ENCODE results near the gene SAT1.

The SAT1 gene

GRCh38 chrX:23776363-23776762 lies 6.6 kb upstream of the SAT1 start:
- no peak for DNase-seq (ENCODE audit: low read depth)

DNA sequence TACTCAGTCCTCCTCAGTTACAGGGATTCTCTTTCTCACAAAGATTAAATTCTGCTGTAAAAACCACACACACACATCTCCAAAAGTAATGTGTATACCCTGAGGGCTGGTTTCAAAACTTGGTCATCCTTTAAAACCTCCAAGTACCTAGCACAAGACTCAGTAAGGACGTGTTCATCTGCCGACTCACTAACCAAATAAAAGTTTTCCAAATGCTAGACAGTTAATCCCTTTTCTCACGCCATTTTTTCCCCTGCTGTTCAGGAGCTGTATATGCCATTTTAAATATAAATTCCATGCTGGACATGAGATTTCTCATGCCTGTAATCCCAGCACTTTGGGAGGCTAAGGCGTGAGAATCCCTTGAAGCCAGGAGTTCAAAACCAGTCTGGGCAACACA lies 3.9 kb upstream of the SAT1 start:
- DNase-seq (ENCODE audit: low read depth): no peak

DNA sequence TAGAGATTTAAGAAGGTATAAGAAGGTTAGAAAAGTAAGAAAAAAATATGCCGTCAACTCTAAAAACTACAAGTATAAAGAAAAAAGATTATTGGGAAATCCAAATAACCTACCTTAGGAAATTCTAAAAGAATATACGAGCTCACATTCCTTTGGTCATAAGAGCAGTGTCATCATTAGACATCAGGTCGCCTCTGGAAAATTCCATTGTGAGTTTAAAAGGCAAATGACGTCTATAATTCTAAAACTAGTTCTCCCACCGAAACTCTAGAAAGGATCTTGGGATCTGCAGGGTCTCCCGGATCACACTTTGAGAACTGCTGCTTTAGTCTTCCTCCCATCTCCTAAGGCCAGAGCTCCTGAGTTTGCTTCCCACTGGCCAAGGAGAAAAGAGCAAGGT lies 518 bp upstream of the SAT1 start:
- no peak for DNase-seq (ENCODE audit: low read depth)

- no peak for DNase-seq (ENCODE audit: low read depth)
Observed at GRCh38 chrX:23783589-23784469, 856 bp downstream of the SAT1 start.

DNA sequence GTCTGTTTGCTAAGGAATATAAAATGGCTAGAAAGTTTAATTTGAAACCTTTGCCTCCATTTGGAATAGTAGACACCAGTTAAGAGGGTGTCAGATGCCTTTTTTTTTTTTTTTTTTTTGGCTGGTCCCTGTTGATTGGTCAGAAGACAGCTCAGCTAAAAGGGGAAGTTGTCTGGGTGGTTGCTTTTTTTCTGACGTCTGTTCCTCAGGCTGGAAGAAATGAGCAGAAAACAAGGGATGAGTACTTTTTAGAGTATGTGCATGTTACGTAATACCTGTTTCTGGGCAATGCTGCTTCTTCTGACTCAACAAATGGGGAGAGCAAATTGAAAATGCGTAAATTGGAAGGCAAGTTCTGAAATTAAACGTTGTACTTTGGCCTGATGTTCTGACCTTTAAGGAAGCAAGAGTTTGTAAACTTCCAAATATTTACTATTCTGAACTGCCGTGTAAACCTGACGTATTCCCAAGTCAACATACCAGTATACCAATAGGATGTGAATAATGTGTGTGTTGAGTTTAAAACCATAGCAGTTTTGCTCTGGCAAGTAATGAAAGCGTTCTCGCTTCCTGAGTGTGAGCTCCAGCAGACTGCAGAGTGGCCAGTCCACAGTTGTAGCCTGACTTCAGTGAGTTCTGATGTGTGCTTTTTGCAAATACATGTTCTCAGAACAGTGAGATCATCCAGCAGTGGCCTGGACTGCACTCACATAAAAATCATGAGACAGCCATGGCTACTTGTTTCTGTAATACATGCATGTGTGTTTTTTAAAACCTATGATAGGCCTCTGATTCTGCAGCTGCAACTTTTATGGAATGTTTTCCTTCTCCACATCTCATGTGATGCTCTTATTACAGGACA lies 1.7 kb downstream of the SAT1 start:
- DNase-seq (ENCODE audit: low read depth): no peak

- DNase-seq (ENCODE audit: low read depth): no peak
Observed at GRCh38 chrX:23785580-23785979, 2.6 kb downstream of the SAT1 start.

GRCh38 chrX:23786268-23786815 lies 3.4 kb downstream of the SAT1 start:
- no peak for DNase-seq (ENCODE audit: low read depth)

- no peak for DNase-seq (ENCODE audit: low read depth)
Observed at GRCh38 chrX:23787745-23788118, 4.8 kb downstream of the SAT1 start.

DNA sequence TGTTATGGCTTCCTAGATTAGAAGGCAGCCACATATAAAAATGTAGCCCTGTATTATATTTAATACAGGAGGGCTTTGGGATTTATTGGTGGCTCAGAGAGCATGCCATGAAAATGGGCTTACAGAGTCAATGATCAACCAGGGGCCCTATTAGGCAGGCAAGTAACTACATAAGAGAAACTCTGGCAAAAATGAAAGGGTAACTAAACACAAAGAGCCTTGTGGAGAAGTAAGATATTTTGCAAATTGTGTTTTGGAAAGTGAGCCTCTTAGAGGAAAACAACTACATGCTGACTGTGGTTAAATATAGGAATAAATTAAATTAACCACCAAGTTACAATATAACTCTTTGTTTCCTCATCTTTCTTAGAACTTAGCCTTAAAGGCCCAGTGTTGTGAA lies 5.5 kb downstream of the SAT1 start:
- DNase-seq (ENCODE audit: low read depth): no peak

DNA sequence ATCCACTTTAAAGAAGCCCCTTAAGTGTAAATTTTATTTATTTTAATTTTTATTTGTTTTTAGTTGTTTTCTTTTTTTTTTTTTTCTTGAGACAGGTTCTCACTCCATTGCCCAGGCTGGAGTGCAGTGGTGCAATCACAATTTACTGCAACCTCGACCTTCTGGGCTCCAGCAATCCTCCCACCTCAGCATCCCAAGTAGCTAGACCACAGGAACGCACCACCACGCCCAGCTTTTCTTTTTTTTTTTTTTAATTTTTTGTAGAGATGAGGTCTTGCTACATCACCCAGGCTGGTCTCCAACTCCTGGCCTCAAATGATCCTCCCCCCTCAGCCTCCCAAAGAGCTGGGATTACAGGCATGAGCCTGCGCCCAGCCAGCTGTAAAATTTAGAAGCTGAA lies 6.0 kb downstream of the SAT1 start:
- DNase-seq (ENCODE audit: low read depth): no peak

DNA sequence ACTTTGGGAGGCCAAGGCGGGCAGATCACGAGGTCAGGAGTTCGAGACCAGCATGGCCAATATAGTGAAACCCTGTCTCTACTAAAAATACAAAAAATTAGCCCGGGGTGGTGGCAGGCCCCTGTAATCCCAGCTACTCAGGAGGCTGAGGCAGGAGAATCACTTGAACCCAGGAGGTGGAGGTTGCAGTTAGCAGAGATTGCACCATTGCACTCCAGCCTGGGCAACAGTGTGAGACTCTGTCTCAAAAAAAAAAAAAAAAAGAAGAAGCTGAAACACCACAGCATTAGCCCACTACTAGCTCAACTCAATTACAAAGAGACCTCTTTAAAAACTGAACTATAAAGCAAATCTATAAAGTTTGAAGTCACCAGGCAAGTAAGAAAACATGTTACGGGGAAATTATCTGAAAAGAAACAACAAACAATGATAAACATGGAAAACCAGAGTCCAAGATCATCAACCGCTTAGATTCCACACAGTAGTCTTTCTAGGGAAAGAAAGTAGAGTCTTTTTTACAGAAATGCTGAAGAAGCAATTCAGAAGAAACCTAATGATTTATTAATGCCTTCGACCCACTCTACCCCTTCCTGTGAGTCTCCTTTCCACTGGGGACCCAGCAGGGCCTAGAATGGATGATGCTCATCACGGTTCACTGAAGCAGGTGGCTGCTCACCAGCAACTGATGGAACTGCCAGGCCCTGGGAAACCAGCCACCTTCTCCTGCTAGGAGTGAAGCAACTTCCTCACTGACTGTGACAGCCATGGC lies 6.6 kb downstream of the SAT1 start:
- no peak for DNase-seq (ENCODE audit: low read depth)

GRCh38 chrX:23790155-23790497 lies 7.2 kb downstream of the SAT1 start:
- DNase-seq (ENCODE audit: low read depth): no peak

- no peak for DNase-seq (ENCODE audit: low read depth)
Observed at GRCh38 chrX:23792861-23793553, 10.0 kb downstream of the SAT1 start.

GRCh38 chrX:23795221-23795620 lies 12.2 kb downstream of the SAT1 start:
- no peak for DNase-seq (ENCODE audit: low read depth)

DNA sequence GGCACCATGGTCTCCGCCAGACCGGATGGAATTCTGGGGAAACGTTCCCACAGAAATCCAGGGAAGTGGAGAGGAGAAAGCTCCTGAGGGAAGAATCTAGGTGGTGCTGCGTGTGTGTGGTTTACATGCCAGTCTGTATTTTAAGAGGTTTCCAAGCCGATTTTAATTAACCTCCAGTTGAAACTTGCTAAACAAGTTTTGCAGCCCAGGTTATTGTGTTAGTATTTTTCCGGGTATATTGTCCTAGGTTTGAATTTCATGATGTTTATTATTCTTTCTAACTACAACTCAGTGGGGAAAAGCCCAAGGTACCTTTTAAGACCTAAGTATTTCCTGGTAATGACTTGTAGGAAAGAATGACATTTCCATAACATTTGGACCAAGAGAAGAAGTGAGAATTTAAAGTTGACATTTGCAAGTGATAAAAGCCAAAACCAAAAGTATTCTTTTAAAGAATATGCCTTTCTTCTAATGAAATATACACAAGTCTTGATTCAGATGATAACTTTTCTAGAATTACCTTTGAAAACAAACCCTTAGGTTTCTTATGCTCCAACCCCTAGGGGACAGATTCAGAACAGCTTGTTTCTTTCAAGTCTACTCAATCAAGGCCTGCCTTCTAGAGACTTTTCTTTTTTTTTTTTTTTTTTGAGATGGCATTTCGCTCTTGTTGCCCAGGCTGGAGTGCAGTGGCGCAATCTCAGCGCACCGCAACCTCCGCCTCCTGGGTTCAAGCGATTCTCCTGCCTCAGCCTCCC lies 14.6 kb downstream of the SAT1 start:
- no peak for DNase-seq (ENCODE audit: low read depth)

DNA sequence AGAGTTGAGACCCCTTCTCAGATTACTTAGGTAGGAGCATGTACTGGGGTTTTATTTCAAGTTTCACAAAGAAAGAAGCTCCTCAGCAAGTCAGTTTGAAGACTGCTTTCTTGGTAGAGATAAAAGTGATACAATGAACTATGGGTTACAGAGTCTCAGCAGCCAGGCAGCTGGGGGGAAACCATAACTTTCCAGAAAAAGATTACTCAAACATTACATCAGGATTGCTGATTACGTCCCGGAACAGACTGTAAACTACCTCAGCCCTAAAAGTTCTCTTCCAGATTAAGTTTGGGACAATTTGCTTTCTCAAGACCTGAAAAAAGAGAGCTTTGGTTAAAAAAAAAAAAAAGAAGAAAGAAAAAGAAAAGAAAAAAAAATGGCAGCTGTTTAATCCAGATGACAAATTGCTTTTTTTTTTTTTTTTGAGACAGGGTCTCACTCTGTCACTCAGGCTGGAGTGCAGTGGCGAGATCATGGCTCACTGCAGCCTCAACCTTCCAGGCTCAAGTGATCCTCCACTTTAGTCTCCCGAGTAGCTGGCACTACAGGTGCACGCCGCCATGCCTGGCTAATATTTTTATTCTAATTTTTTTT lies 16.6 kb downstream of the SAT1 start:
- no peak for DNase-seq (ENCODE audit: low read depth)

DNA sequence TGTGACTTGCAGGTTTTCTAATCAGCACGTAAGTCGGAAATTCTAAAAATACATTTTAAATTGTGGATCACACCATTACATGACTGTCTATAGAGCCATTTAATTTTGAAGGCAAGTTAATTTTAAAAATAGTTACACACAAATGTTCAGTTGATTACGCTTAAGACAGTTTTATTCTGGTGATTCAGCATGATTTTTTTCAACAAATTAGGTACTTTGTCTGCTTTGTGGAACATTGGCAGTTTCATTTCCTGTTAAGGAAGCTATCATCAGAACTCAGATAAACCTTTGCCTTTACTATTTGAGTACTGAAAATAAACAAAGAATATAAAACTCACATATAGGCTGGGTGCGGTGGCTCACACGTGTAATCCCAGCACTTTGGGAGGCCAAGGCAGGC lies 19.5 kb downstream of the SAT1 start:
- no peak for DNase-seq (ENCODE audit: low read depth)

GRCh38 chrX:23803931-23804381 lies 21.0 kb downstream of the SAT1 start:
- DNase-seq (ENCODE audit: low read depth): no peak

DNA sequence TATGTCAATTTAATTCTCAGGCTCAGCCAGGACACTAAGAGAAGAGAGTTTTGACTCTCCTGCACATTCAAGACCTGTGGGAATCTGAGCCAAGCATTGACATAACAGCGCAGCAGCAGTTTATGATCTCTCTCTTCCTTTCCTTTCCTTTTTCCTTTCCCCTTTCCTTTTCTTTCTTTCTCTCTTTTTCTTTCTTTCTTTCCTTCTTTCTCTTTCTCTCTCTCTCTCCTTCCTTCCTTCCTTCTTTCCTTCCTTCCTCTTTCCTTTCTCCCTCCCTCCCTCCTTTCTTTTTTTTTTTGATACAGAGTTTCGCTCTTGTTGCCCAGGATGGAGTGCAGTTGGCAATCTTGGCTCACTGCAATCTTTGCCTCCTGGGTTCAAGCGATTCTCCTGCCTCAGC lies 21.6 kb downstream of the SAT1 start:
- no peak for DNase-seq (ENCODE audit: low read depth)

DNA sequence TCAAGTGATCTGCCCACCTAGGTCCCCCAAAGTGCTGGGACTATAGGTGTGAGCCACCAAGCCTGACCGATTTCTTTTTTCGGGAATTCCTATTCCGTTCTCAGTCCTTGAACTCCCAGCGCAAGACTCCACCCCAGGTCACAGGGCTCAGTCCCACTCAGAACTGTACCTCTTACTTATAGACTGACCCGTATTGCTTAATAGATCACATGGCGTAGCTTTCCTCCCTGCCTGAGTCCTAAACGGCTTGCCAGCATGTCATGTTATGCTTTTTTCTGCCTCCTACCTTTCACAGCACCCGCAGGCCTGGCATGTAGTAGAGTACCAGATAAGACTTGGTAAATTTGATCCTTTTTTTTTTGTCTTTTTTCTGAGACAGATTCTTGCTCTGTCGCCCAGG lies 22.4 kb downstream of the SAT1 start:
- no peak for DNase-seq (ENCODE audit: low read depth)

DNA sequence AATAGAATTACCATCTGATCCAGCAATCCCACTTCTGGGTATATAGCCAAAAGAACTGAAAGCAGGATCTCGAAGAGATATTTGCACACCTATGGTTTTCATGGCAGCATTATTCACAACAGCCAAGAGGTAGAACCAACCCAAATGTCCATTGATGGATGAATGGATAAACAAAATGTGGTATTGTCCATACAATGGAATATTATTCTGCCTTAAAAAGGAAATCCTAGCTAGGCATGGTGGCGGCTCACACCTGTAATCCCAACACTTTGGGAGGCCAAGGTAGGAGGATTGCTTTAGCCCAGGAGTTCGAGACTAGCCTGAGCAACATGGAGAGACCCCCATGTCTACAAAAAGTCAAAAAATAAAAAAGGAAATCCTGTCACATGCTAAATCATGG lies 27.3 kb downstream of the SAT1 start:
- no peak for DNase-seq (ENCODE audit: low read depth)

Measured in activated gamma-delta T cell treated with anti-CD3 and anti-CD28 coated beads, Interleukin-2, amount 50 U/mL, for 16 hours (primary cell).